Lung (tissue), 12 donors: ENCODE measurements around the gene MYH11. TPM values are rescaled to one million over a fixed set of nuclear protein-coding genes. Genes with fewer than 3 reads are reported as not detected.
A peak's percentile ranks its signal among the peaks of the same experiment; 100 is the strongest.

ENCODE experiments used
- ATAC-seq: fragments of 200-7000 bp; cut with Tn5 transposase; one replicate; pipeline ENCODE4 v1.9.1; 2020; ENCODE audit warnings: moderate number of reproducible peaks; ENCODE audit not compliant: insufficient read depth, low FRiP score
- DNase-seq, 3 donors: peaks; one replicate each; pipeline ENCODE4 v3.0.0-alpha.2; 2013 to 2017
- H3K27ac ChIP-seq, 2 donors: one replicate each; pipeline ENCODE4 v1.5.1; 2013; ENCODE audit warnings: mild to moderate bottlenecking in 2 of 2, moderate library complexity in 2 of 2, control low read depth in 1 of 2, inconsistent platforms in 1 of 2, low read depth in 1 of 2, low read length in 1 of 2
- H3K27me3 ChIP-seq, 3 donors: one replicate each; pipeline ENCODE4 v1.5.1; 2013; ENCODE audit warnings: low read length in 2 of 3; ENCODE audit not compliant: control insufficient read depth in 3 of 3, insufficient read depth in 3 of 3
- H3K36me3 ChIP-seq, 4 donors: one replicate each; pipeline ENCODE4 v1.5.1; 2013; ENCODE audit warnings: low read length in 4 of 4, mild to moderate bottlenecking in 1 of 4, moderate library complexity in 1 of 4; ENCODE audit not compliant: control insufficient read depth in 4 of 4, insufficient read depth in 4 of 4
- H3K4me1 ChIP-seq, 5 donors: one replicate each; pipeline ENCODE4 v1.5.1; 2013; ENCODE audit warnings: low read length in 5 of 5, mild to moderate bottlenecking in 2 of 5, moderate library complexity in 1 of 5; ENCODE audit not compliant: control insufficient read depth in 5 of 5, insufficient read depth in 5 of 5
- H3K4me3 ChIP-seq: one replicate; pipeline ENCODE4 v1.5.1; 2013; ENCODE audit warnings: mild to moderate bottlenecking, control low read depth, moderate library complexity
- H3K9ac ChIP-seq, 2 donors: one replicate each; pipeline ENCODE4 v1.5.1; 2013; ENCODE audit warnings: low read length in 2 of 2, control low read depth in 1 of 2; ENCODE audit not compliant: insufficient read depth in 1 of 2
- H3K9me3 ChIP-seq, 4 donors: one replicate each; pipeline ENCODE4 v1.5.1; 2013; ENCODE audit warnings: low read length in 3 of 4, mild to moderate bottlenecking in 1 of 4, moderate library complexity in 1 of 4; ENCODE audit not compliant: control insufficient read depth in 4 of 4, insufficient read depth in 3 of 4
- CTCF ChIP-seq: IDR thresholded peaks from 2 replicates; pipeline ENCODE4 v1.5.1; 2012; ENCODE audit warnings: mild to moderate bottlenecking; ENCODE audit errors: control extremely low read depth, extremely low read depth
- WGBS, 2 donors: extraction: QIAGEN DNeasy Blood & Tissue Kit; methylation state at CpG; one replicate each; pipeline ENCODE4 v1.1.7; 2013; 5-methylcytosine and 5-hydroxymethylcytosine counted together
- polyA plus RNA-seq, 2 donors: library from polyadenylated mRNA; stranded (reverse); fragments of 200-250 nt; gene quantifications; one replicate each; pipeline ENCODE4 v1.2.1, GENCODE V29; 2013
- total RNA-seq, 2 donors: library from RNA; depleted of rRNA in 1 of 2; stranded (reverse); fragments of >200 nt in 1 of 2; gene quantifications; one replicate each; pipeline ENCODE4 v1.2.1, GENCODE V29; 2014 to 2021
- donor health status: control.
- donor health status: control.
- donor health status: Bipolar disorder and iron deficiency.
- donor health status: healthy.
- donor health status: DM: yes; HTN: yes; CAD: no.

The MYH11 gene
- total and polyA plus RNA-seq, 4 donors = 25.7 to 146 (median 55.0) TPM

- Histone ChIP-seq H3K27me3 (peaks cover 0 to 4% (median 0%) of the 10 kb centered on the region in 3 donors), H3K4me3 (no peak overlapping the region), H3K9me3 (no peaks in the 10 kb centered on the region), H3K9ac (no peak overlapping the region), H3K4me1 (peaks cover 0 to 7% (median 0%) of the 10 kb centered on the region in 5 donors), H3K27ac (no peak overlapping the region), H3K36me3 (no peaks in the 10 kb centered on the region)
- TF ChIP-seq CTCF = no peak
- ATAC-seq = no peak
- 44 to 47% methylated on average over 2 of the region's 2 CpGs for WGBS, 2 donors
- DNase-seq = peak in 1 of 3 donors; percentile 13
Observed at GRCh38 chr16:15835136-15835878, 21.5 kb downstream of the MYH11 start.

- 75 to 77% methylated on average over 4 of the region's 4 CpGs for WGBS, 2 donors
- DNase-seq = no peak
Observed at GRCh38 chr16:15834502-15834901, 22.3 kb downstream of the MYH11 start.

GRCh38 chr16:15833541-15833940 is 23.3 kb downstream of the MYH11 start:
- Histone ChIP-seq H3K27me3 (peaks cover 0 to 4% (median 0%) of the 10 kb centered on the region in 3 donors), H3K4me1 (peaks cover 0 to 12% (median 0%) of the 10 kb centered on the region in 5 donors), H3K27ac (no peak overlapping the region), H3K9me3 (no peaks in the 10 kb centered on the region), H3K4me3 (no peak overlapping the region), H3K36me3 (no peaks in the 10 kb centered on the region), H3K9ac (no peak overlapping the region)
- 49 to 69% methylated on average over 9 of the region's 9 CpGs for WGBS, 2 donors
- no peak for ATAC-seq
- TF ChIP-seq CTCF = no peak
- no peak for DNase-seq

More at GRCh38 chr16:15834502-15834901, 22.3 kb downstream of the MYH11 start:
- Histone ChIP-seq H3K27ac (no peak overlapping the region), H3K4me1 (peaks cover 0 to 7% (median 0%) of the 10 kb centered on the region in 5 donors), H3K9me3 (no peaks in the 10 kb centered on the region), H3K9ac (no peak overlapping the region), H3K4me3 (no peak overlapping the region), H3K27me3 (peaks cover 0 to 4% (median 0%) of the 10 kb centered on the region in 3 donors), H3K36me3 (no peaks in the 10 kb centered on the region)
- TF ChIP-seq CTCF = no peak
- no peak for ATAC-seq
